Psoas muscle (tissue), 8 donors: Measurements from ENCODE around the gene RPL6. TPM values are rescaled to one million over a fixed set of nuclear protein-coding genes. Genes with fewer than 3 reads are reported as not detected.
"Not testable (repeated sequence)": the region's sequence is repeated elsewhere in the genome, so short reads cannot be mapped to it uniquely, and the experiment has no call there.

Source experiments
- ATAC-seq, 4 donors: fragments of 200-7000 bp; cut with Tn5 transposase; one replicate each; pipeline ENCODE4 v1.9.1; 2020; ENCODE audit warnings: moderate library complexity in 3 of 4, mild to moderate bottlenecking in 2 of 4
- DNase-seq, 2 donors: peaks; one replicate each; pipeline ENCODE4 v3.0.0-alpha.2; 2020
- H3K27ac ChIP-seq: fragments of 200-600 bp; one replicate; pipeline ENCODE4 v1.8.0; 2022
- H3K27me3 ChIP-seq, 3 donors: fragments of 200-600 bp in 1 of 3; one replicate each; pipeline versions ENCODE4 v1.6.1 to v1.8.0; 2013 to 2022; ENCODE audit warnings: low read length in 2 of 3, mild to moderate bottlenecking in 2 of 3, moderate library complexity in 1 of 3; ENCODE audit not compliant: insufficient read depth in 3 of 3
- H3K36me3 ChIP-seq, 2 donors: fragments of 200-600 bp in 1 of 2; one replicate each; pipeline versions ENCODE4 v1.6.1 to v1.8.0; 2013 to 2022; ENCODE audit warnings: low read depth in 1 of 2, mild to moderate bottlenecking in 1 of 2, moderate library complexity in 1 of 2; ENCODE audit not compliant: insufficient read depth in 1 of 2
- H3K4me1 ChIP-seq: fragments of 200-600 bp; one replicate; pipeline ENCODE4 v1.8.0; 2022
- H3K4me3 ChIP-seq: fragments of 200-600 bp; one replicate; pipeline ENCODE4 v1.8.0; 2022; ENCODE audit warnings: mild to moderate bottlenecking
- H3K9me3 ChIP-seq: fragments of 200-600 bp; one replicate; pipeline ENCODE4 v1.8.0; 2022
- CTCF ChIP-seq: fragments of 200-600 bp; IDR thresholded peaks from one replicate; pipeline ENCODE4 v1.8.0; 2022; ENCODE audit warnings: antibody characterized with exemption
- WGBS, 3 donors: extraction: QIAGEN DNeasy Blood & Tissue Kit; methylation state at CpG; one replicate each; pipeline versions ENCODE4 v1.1.6 to v1.1.7; 2013; 5-methylcytosine and 5-hydroxymethylcytosine counted together
- intact Hi-C, 2 donors: fragments of 100-400 bp; cut with DNase I; formaldehyde crosslinking; loops; one replicate each; pipeline versions ENCODE4 v1.11.0 to v1.14.2; 2022
- polyA plus RNA-seq, 3 donors: library from polyadenylated mRNA; stranded (reverse); fragments of 200-250 nt; gene quantifications; one replicate each; pipeline ENCODE4 v1.2.3, GENCODE V29; 2013
- total RNA-seq, 4 donors: library from RNA; stranded (reverse); fragmentation: NEBNext Ultra II Directional in 2 of 4; extraction: Animal tissue kit (Norgen Biotek cat#: 25700) in 2 of 4; gene quantifications; one replicate each; pipeline versions ENCODE4 v1.2.1 to v1.2.4, GENCODE V29; 2021 to 2023
- donor health status: healthy with polysubstance abuse.
- donor health status: DM: no; HTN: no; CAD: no; lungs with moderate emphysema.
- donor health status: Bipolar disorder and iron deficiency.
- donor health status: healthy.
- donor health status: DM: yes; HTN: yes; CAD: no.
- donor health status: DM: no; HTN: no; CAD: no.
- donor health status: DM: no; HTN: no; CAD: no.
- donor health status: DM: yes; HTN: yes; CAD: no.

RPL6 gene
- total and polyA plus RNA-seq, 7 donors: 743 to 1,983 (median 889) TPM

GRCh38 chr12:112450725-112451124 is 41.3 kb upstream of the RPL6 start:
- intact Hi-C loops: no loop called here
- H3K27ac ChIP-seq: no peak overlapping the region
- WGBS, 3 donors: 77 to 83% (median 80%) methylated on average over 4 of the region's 4 CpGs
- H3K4me1 ChIP-seq: no peaks in the 10 kb centered on the region
- peaks cover 3 to 95% of the 10 kb centered on the region in 2 donors for H3K36me3 ChIP-seq
- H3K27me3 ChIP-seq: no peaks in the 10 kb centered on the region
- H3K4me3 ChIP-seq: no peak overlapping the region
- TF ChIP-seq CTCF: no peak
- no peak for ATAC-seq
- DNase-seq: no peak
- H3K9me3 ChIP-seq: no peaks in the 10 kb centered on the region

- H3K9me3 ChIP-seq, H3K27me3 ChIP-seq, H3K4me1 ChIP-seq, H3K4me3 ChIP-seq, DNase-seq, H3K27ac ChIP-seq, intact Hi-C loops: not testable (repeated sequence)
- WGBS, 3 donors: 69 to 80% (median 69%) methylated on average over 2 of the region's 2 CpGs
- ATAC-seq: peak in 2 of 4 donors; percentile 43 to 47
- H3K36me3 ChIP-seq: peaks cover 3 to 76% of the 10 kb centered on the region in 2 donors
Measured at GRCh38 chr12:112448165-112448564, 38.8 kb upstream of the RPL6 start.

- Histone ChIP-seq H3K27ac (no peak overlapping the region), H3K9me3 (no peaks in the 10 kb centered on the region), H3K36me3 (peaks cover 3 to 65% of the 10 kb centered on the region in 2 donors), H3K27me3 (no peaks in the 10 kb centered on the region), H3K4me3 (no peak overlapping the region), H3K4me1 (no peaks in the 10 kb centered on the region)
- intact Hi-C loops: no loop called here
- TF ChIP-seq CTCF: no peak
- DNase-seq (no peak), ATAC-seq (no peak)
- WGBS, 3 donors: 76 to 83% (median 81%) methylated on average over 3 of the region's 3 CpGs
Measured at GRCh38 chr12:112447106-112447505, 37.7 kb upstream of the RPL6 start.

GRCh38 chr12:112446008-112446725 is 36.8 kb upstream of the RPL6 start:
- ATAC-seq (no peak), DNase-seq (no peak)
- Histone ChIP-seq H3K27me3 (no peaks in the 10 kb centered on the region), H3K4me1 (no peaks in the 10 kb centered on the region), H3K4me3 (no peak overlapping the region), H3K9me3 (no peaks in the 10 kb centered on the region), H3K27ac (no peak overlapping the region), H3K36me3 (peaks cover 3 to 56% of the 10 kb centered on the region in 2 donors)
- no peak for TF ChIP-seq CTCF
- 87 to 94% (median 93%) methylated on average over 3 of the region's 3 CpGs for WGBS, 3 donors
- intact Hi-C loops: no loop called here

GRCh38 chr12:112443916-112444315 is 34.5 kb upstream of the RPL6 start:
- H3K36me3 ChIP-seq: peaks cover 3 to 34% of the 10 kb centered on the region in 2 donors
- no peak for TF ChIP-seq CTCF
- H3K4me1 ChIP-seq: no peaks in the 10 kb centered on the region
- no peak for DNase-seq
- H3K4me3 ChIP-seq: no peak overlapping the region
- intact Hi-C loops: no loop called here
- H3K27me3 ChIP-seq: no peaks in the 10 kb centered on the region
- no peak overlapping the region for H3K27ac ChIP-seq
- 90 to 95% (median 94%) methylated on average over 4 of the region's 4 CpGs for WGBS, 3 donors
- H3K9me3 ChIP-seq: no peaks in the 10 kb centered on the region
- no peak for ATAC-seq

GRCh38 chr12:112440653-112441052 is 31.2 kb upstream of the RPL6 start:
- peak in 1 of 4 donors; percentile 49 for ATAC-seq
- 93 to 100% (median 95%) methylated on average over 9 of the region's 9 CpGs for WGBS, 3 donors
- intact Hi-C loops, DNase-seq, H3K27me3 ChIP-seq, H3K4me1 ChIP-seq, H3K9me3 ChIP-seq, H3K4me3 ChIP-seq, H3K36me3 ChIP-seq, H3K27ac ChIP-seq: not testable (repeated sequence)
